Cardiac muscle cell (in vitro differentiated cells and primary cell): Measurements from ENCODE around the gene VPS41. TPM values are rescaled to one million over a fixed set of nuclear protein-coding genes. Genes with fewer than 3 reads are reported as not detected.
A peak's percentile ranks its signal among the peaks of the same experiment; 100 is the strongest.

Source experiments
- DNase-seq, 2 donors: peaks; one replicate each; pipeline versions ENCODE4 v3.0.0 to v3.0.0-alpha.2; 2010 to 2017; ENCODE audit warnings: low read depth in 1 of 2, low spot score in 1 of 2
- H3K27ac ChIP-seq: fragments of 200-600 bp; sonication (generic); 2 replicates; pipeline ENCODE4 v1.5.1; 2016
- H3K27me3 ChIP-seq: fragments of 200-600 bp; sonication (generic); 2 replicates; pipeline ENCODE4 v1.6.0; 2016; ENCODE audit warnings: control low read depth
- H3K36me3 ChIP-seq: fragments of 200-600 bp; sonication (generic); 2 replicates; pipeline ENCODE4 v1.5.1; 2016; ENCODE audit warnings: control low read depth
- H3K4me1 ChIP-seq: fragments of 200-600 bp; sonication (generic); 2 replicates; pipeline ENCODE4 v1.8.1; 2017; ENCODE audit warnings: low read depth, mild to moderate bottlenecking, mixed run types
- H3K4me3 ChIP-seq: fragments of 200-600 bp; sonication (generic); 2 replicates; pipeline ENCODE4 v1.5.1; 2016; ENCODE audit warnings: mild to moderate bottlenecking
- H3K9me3 ChIP-seq: fragments of 200-600 bp; sonication (generic); 2 replicates; pipeline ENCODE4 v1.5.1; 2017; ENCODE audit warnings: low read depth, mild to moderate bottlenecking, control low read depth
- CTCF ChIP-seq: IDR thresholded peaks from 2 replicates; pipeline ENCODE4 v1.5.1; 2012; ENCODE audit warnings: low read depth, mild to moderate bottlenecking, low read length
- polyA plus RNA-seq: library from polyadenylated mRNA; unstranded; fragments of >200 nt; fragmentation: Nextera tagmentation; extraction: Ambion mirVana; gene quantifications from 2 replicates; pipeline ENCODE4 v1.2.1, GENCODE V29; 2016
- total RNA-seq: library from RNA; depleted of rRNA; stranded (reverse); fragments of >200 nt; gene quantifications from 2 replicates; pipeline ENCODE4 v1.2.3, GENCODE V29; 2016

The VPS41 gene
- total and polyA plus RNA-seq, 2 experiments from 2014 or later = 31.3 to 73.7 TPM

- H3K4me3 ChIP-seq = no peak overlapping the region
- peaks cover 17% of the 10 kb centered on the region for H3K36me3 ChIP-seq
- no peak for TF ChIP-seq CTCF
- H3K4me1 ChIP-seq = no peaks in the 10 kb centered on the region
- H3K9me3 ChIP-seq = no peaks in the 10 kb centered on the region
- no peak for DNase-seq
- no peak overlapping the region for H3K27ac ChIP-seq
- no peaks in the 10 kb centered on the region for H3K27me3 ChIP-seq
Observed at GRCh38 chr7:38727184-38727940, 181.6 kb downstream of the VPS41 start.

GRCh38 chr7:38723327-38723726, 185.7 kb downstream of the VPS41 start:
- Histone ChIP-seq H3K27ac (no peak overlapping the region), H3K36me3 (peaks cover 17% of the 10 kb centered on the region), H3K27me3 (no peaks in the 10 kb centered on the region), H3K4me1 (no peaks in the 10 kb centered on the region), H3K4me3 (no peak overlapping the region), H3K9me3 (no peaks in the 10 kb centered on the region)
- no peak for DNase-seq
- no peak for TF ChIP-seq CTCF

GRCh38 chr7:38716397-38716796, 192.6 kb downstream of the VPS41 start:
- Histone ChIP-seq H3K4me3 (no peak overlapping the region), H3K27ac (no peak overlapping the region), H3K36me3 (no peaks in the 10 kb centered on the region), H3K4me1 (no peaks in the 10 kb centered on the region), H3K27me3 (no peaks in the 10 kb centered on the region), H3K9me3 (no peaks in the 10 kb centered on the region)
- TF ChIP-seq CTCF = peak; percentile 6
- DNase-seq = no peak

- DNase-seq = no peak
- no peak for TF ChIP-seq CTCF
- H3K27me3 ChIP-seq = no peaks in the 10 kb centered on the region
- no peaks in the 10 kb centered on the region for H3K36me3 ChIP-seq
- H3K27ac ChIP-seq = no peak overlapping the region
- no peaks in the 10 kb centered on the region for H3K9me3 ChIP-seq
- no peak overlapping the region for H3K4me3 ChIP-seq
- no peaks in the 10 kb centered on the region for H3K4me1 ChIP-seq
Observed at GRCh38 chr7:38709123-38709522, 199.9 kb downstream of the VPS41 start.

GRCh38 chr7:38704751-38705150, 204.2 kb downstream of the VPS41 start:
- Histone ChIP-seq H3K36me3 (no peaks in the 10 kb centered on the region), H3K27me3 (no peaks in the 10 kb centered on the region), H3K27ac (no peak overlapping the region), H3K4me3 (no peak overlapping the region), H3K4me1 (no peaks in the 10 kb centered on the region), H3K9me3 (no peaks in the 10 kb centered on the region)
- no peak for TF ChIP-seq CTCF
- DNase-seq = no peak
